Measurements from ENCODE around the gene SPATA21.

SPATA21 gene

DNA sequence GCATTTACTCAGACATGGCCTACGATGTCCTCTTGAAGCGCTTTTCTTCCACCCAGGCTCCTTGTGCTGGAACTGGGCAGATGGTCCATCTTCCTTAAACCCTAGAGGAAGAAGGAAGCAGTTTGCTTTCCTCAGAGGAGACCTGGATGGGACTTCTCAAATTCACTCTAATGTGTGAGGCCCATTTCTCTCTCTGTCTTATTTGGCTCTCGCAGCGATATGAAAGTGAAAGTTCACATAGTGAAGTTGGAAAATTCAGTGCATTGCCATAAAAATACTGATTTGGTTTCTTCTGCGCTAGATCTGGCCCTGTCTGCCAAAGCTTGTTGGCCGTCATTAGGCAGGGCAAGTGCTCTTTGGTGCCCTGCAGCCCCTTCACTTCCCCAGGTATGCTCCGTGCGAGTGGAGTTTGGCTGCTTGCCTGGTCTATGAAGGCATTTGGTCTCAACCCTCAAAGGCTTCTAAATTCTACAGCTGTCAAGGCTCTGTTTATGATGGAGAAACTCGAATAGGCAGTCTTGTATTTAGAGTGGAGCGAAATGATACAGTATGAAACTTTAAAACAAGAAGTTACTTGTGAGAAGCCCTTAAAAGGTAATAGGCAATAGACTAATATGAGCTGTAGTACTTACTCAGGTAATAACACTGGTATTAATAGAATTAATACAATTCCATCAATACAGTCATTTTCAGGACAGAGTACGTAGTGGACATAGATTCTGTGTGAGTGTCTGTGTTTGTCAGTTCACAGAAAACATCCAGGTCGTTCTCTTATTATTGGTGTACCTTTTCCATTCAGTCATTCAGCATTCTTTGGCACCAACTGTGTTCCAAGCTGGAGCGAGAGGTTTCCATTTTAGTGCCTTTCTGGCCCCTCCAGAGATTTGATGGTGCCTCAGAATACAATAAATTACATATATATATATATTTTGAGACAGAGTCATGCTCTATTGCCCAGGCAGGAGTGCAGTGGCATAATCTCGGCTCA is 49.7 kb downstream of the SPATA21 start:
- no peak for ATAC-seq (ENCODE audit: insufficient read depth, low read depth)
- H3K27ac ChIP-seq (ENCODE audit: low read length) = no peak overlapping the region

DNA sequence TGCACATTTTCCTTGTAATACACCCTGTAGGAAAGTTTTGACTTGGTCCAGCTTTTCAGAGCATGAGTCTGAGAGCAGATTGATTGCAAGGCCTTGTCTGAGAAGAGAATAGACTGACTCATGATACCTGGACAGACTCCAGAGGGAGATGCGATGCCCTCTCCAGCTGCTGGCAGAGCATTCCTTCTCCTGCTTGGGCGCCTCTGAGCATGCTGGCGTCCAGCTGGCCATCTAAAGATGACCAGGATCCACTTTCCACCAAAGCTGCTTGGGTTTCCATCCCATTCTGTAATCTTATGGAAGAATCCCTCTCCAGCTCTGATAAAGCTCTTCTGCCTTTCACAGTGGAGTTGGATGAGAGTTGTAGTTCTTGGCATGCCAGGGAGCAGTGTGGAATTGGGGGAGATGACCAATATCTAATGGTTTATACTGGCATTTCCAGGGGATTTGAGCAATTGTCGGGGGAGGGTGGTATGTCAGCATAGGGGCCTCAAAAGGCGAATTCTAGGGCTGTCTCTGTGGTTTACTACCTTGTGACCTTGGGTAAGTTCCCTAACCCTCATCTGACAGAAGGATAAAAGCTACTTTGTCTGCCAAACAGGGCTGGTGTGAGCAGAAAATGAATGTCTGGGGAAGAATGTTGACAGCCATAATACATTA is 50.6 kb downstream of the SPATA21 start:
- ATAC-seq (ENCODE audit: insufficient read depth, low read depth) (peak; percentile 39; the same call in 1 of the 3 replicates), DNase-seq (no peak)
- no peak overlapping the region for H2AFZ ChIP-seq (ENCODE audit: low read depth, low read length)
- H3K4me1 ChIP-seq (ENCODE audit: insufficient read depth, low read length) = peaks cover 6% of the 10 kb centered on the region
- TF ChIP-seq EZH2 (IDR thresholded peaks at IDR 0.05; ENCODE audit: borderline replicate concordance, low read depth, low read length, severe bottlenecking) = no peak
- TF ChIP-seq, protein P1, sequence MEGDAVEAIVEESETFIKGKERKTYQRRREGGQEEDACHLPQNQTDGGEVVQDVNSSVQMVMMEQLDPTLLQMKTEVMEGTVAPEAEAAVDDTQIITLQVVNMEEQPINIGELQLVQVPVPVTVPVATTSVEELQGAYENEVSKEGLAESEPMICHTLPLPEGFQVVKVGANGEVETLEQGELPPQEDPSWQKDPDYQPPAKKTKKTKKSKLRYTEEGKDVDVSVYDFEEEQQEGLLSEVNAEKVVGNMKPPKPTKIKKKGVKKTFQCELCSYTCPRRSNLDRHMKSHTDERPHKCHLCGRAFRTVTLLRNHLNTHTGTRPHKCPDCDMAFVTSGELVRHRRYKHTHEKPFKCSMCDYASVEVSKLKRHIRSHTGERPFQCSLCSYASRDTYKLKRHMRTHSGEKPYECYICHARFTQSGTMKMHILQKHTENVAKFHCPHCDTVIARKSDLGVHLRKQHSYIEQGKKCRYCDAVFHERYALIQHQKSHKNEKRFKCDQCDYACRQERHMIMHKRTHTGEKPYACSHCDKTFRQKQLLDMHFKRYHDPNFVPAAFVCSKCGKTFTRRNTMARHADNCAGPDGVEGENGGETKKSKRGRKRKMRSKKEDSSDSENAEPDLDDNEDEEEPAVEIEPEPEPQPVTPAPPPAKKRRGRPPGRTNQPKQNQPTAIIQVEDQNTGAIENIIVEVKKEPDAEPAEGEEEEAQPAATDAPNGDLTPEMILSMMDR (IDR thresholded peaks at IDR 0.05; ENCODE audit: borderline replicate concordance, extremely low read depth, low read length, poor library complexity, severe bottlenecking) = no peak
- H3K36me3 ChIP-seq (ENCODE audit: insufficient read depth, low read length) = peaks cover 21% of the 10 kb centered on the region
- no peak overlapping the region for H3K4me3 ChIP-seq (ENCODE audit: low read depth in 1 of 2, low read length in 2 of 2)
- H3K79me2 ChIP-seq (ENCODE audit: insufficient read depth, low read length) = peaks cover 95% of the 10 kb centered on the region
- no peaks in the 10 kb centered on the region for H3K9me3 ChIP-seq (ENCODE audit: insufficient read depth, low read length, severe bottlenecking)
- no peak overlapping the region for H3K9ac ChIP-seq (ENCODE audit: low read depth, low read length)
- peaks cover 88% of the 10 kb centered on the region for H4K20me1 ChIP-seq (ENCODE audit: insufficient read depth, low read length)
- H3K27me3 ChIP-seq (ENCODE audit: insufficient read depth, low read length, poor library complexity) = no peaks in the 10 kb centered on the region
- no peak overlapping the region for H3K27ac ChIP-seq (ENCODE audit: low read length)
- H3K4me2 ChIP-seq (ENCODE audit: insufficient read depth, low read length) = no peak overlapping the region

More for the DNA sequence above, 49.7 kb downstream of the SPATA21 start:
- Histone ChIP-seq H2AFZ (ENCODE audit: low read depth, low read length) (no peak overlapping the region), H3K4me3 (ENCODE audit: low read depth in 1 of 2, low read length in 2 of 2) (no peak overlapping the region), H4K20me1 (ENCODE audit: insufficient read depth, low read length) (peaks cover 88% of the 10 kb centered on the region), H3K9ac (ENCODE audit: low read depth, low read length) (no peak overlapping the region), H3K36me3 (ENCODE audit: insufficient read depth, low read length) (peaks cover 27% of the 10 kb centered on the region), H3K79me2 (ENCODE audit: insufficient read depth, low read length) (peaks cover 95% of the 10 kb centered on the region), H3K4me2 (ENCODE audit: insufficient read depth, low read length) (no peak overlapping the region), H3K27me3 (ENCODE audit: insufficient read depth, low read length, poor library complexity) (no peaks in the 10 kb centered on the region), H3K4me1 (ENCODE audit: insufficient read depth, low read length) (peaks cover 6% of the 10 kb centered on the region), H3K9me3 (ENCODE audit: insufficient read depth, low read length, severe bottlenecking) (no peaks in the 10 kb centered on the region)
- no peak for TF ChIP-seq EZH2 (IDR thresholded peaks at IDR 0.05; ENCODE audit: borderline replicate concordance, low read depth, low read length, severe bottlenecking)
- TF ChIP-seq, protein P1 (IDR thresholded peaks at IDR 0.05; ENCODE audit: borderline replicate concordance, extremely low read depth, low read length, poor library complexity, severe bottlenecking) = no peak
- DNase-seq = no peak

DNA sequence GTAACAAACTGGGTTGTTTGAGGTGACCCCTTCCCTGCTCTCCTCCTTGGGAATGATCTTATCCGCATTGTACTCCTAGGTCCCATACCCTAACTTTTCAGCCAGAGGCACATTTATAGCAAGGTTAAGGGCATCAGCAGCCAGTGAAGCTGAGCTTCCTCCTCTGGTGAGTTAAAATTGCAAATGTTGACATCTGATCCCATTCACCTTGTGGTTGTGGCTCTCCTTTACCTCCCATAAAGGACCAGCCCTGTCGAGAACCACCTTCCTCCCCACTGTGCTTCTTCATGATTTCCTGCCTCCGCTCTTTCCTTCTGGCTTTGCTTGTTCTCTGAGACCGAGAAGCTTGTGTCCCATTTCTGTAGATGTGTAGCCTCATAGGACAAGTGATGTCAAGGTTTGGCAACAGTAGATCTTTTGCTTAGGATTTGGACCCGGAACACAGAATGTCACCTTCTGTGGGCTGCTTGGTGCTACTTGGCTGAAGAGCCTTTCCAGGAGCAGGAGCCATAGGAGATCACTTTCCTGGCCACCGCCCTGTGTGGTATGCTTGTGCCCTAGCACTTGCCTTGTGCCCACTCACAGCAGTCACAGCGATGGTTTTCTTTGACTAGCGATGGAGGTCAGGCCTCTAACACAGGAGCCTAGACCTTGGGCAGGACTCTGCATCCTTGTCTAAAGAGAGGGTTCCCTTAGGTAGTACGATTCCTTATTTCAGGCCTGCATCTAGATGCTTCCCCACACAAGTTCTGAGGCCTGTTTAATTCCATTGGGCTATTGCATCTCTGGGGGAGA is 51.4 kb downstream of the SPATA21 start:
- no peak for ATAC-seq (ENCODE audit: insufficient read depth, low read depth)

More for the DNA sequence above, 51.4 kb downstream of the SPATA21 start:
- H3K9me3 ChIP-seq (ENCODE audit: insufficient read depth, low read length, severe bottlenecking) = no peaks in the 10 kb centered on the region
- no peak overlapping the region for H3K4me3 ChIP-seq (ENCODE audit: low read depth in 1 of 2, low read length in 2 of 2)
- peaks cover 95% of the 10 kb centered on the region for H3K79me2 ChIP-seq (ENCODE audit: insufficient read depth, low read length)
- no peak overlapping the region for H3K9ac ChIP-seq (ENCODE audit: low read depth, low read length)
- H2AFZ ChIP-seq (ENCODE audit: low read depth, low read length) = no peak overlapping the region
- H3K27me3 ChIP-seq (ENCODE audit: insufficient read depth, low read length, poor library complexity) = no peaks in the 10 kb centered on the region
- peaks cover 21% of the 10 kb centered on the region for H3K36me3 ChIP-seq (ENCODE audit: insufficient read depth, low read length)
- no peak overlapping the region for H3K4me2 ChIP-seq (ENCODE audit: insufficient read depth, low read length)
- DNase-seq = no peak
- H3K27ac ChIP-seq (ENCODE audit: low read length) = no peak overlapping the region
- peaks cover 87% of the 10 kb centered on the region for H4K20me1 ChIP-seq (ENCODE audit: insufficient read depth, low read length)
- peaks cover 6% of the 10 kb centered on the region for H3K4me1 ChIP-seq (ENCODE audit: insufficient read depth, low read length)
- TF ChIP-seq, protein P1 (IDR thresholded peaks at IDR 0.05; ENCODE audit: borderline replicate concordance, extremely low read depth, low read length, poor library complexity, severe bottlenecking) = no peak
- TF ChIP-seq EZH2 (IDR thresholded peaks at IDR 0.05; ENCODE audit: borderline replicate concordance, low read depth, low read length, severe bottlenecking) = no peak

All from DND-41 (cell line).